ENCODE results near the gene RYR2. TPM values are rescaled to one million over a fixed set of nuclear protein-coding genes. Genes with fewer than 3 reads are reported as not detected.

Gene RYR2
- total and polyA plus RNA-seq, 8 donors = 0.25 to 33.5 (median 2.5) TPM

DNA sequence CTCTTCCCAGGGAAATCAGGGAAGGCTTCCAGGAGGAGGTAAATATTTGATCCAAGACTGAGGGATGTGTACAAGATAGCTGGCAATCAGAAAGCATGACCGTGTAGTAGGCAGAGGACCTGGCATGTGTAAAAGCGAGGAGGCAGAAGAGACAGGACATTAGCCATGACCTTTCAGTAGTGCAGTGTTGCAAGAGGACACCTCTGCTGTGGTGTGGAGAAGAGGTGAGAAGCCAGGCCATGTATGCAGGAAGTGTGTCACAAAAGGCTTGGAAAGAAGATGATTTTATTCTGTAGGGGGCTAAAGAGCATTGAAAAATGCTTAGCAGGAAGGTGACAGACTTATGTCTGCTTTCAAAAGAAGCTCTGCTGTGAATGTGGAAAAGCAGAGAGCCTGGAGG, 467.8 kb downstream of the RYR2 start:
- intact Hi-C loops (cut with DNase I; ENCODE audit: low total_unique reads) = no loop called here
- Histone ChIP-seq H3K27ac (no peak overlapping the region), H3K27me3 (no peaks in the 10 kb centered on the region), H3K4me3 (no peak overlapping the region), H3K36me3 (peaks cover 0 to 7% (median 0%) of the 10 kb centered on the region in 4 donors), H3K9me3 (no peaks in the 10 kb centered on the region), H3K4me1 (no peaks in the 10 kb centered on the region)
- TF ChIP-seq POLR2AphosphoS5 (IDR thresholded peaks at IDR 0.05) = no peak
- no peak for TF ChIP-seq POLR2A (IDR thresholded peaks at IDR 0.05)
- no peak for TF ChIP-seq EP300 (IDR thresholded peaks at IDR 0.05)
- TF ChIP-seq, protein P1, sequence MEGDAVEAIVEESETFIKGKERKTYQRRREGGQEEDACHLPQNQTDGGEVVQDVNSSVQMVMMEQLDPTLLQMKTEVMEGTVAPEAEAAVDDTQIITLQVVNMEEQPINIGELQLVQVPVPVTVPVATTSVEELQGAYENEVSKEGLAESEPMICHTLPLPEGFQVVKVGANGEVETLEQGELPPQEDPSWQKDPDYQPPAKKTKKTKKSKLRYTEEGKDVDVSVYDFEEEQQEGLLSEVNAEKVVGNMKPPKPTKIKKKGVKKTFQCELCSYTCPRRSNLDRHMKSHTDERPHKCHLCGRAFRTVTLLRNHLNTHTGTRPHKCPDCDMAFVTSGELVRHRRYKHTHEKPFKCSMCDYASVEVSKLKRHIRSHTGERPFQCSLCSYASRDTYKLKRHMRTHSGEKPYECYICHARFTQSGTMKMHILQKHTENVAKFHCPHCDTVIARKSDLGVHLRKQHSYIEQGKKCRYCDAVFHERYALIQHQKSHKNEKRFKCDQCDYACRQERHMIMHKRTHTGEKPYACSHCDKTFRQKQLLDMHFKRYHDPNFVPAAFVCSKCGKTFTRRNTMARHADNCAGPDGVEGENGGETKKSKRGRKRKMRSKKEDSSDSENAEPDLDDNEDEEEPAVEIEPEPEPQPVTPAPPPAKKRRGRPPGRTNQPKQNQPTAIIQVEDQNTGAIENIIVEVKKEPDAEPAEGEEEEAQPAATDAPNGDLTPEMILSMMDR (IDR thresholded peaks at IDR 0.05) = no peak
- 61 to 76% (median 71%) methylated on average over 2 of the region's 2 CpGs for WGBS, 5 donors
- DNase-seq = no peak

DNA sequence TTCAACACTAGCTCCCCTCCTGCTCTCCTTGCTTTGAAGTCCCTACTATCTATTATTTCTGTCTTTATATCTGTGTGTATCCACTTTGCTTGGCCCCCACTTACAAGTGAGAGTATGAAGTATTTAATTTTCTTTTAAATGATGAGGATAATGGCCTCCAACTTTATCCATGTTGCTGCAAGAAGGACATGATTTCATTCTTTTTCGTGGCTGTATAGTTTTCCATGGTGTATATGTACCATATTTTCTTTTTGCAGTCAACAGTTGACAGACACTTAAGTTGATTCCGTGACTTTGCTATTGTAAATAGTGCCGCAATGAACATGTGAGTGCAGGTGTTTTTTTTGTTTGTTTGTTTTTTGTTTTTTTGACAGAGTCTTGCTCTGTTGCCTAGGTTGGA, 483.1 kb downstream of the RYR2 start:
- Histone ChIP-seq H3K4me1 (no peaks in the 10 kb centered on the region), H3K27me3 (no peaks in the 10 kb centered on the region), H3K9me3 (peaks cover 0 to 7% (median 0%) of the 10 kb centered on the region in 4 donors), H3K27ac (no peak overlapping the region), H3K36me3 (no peaks in the 10 kb centered on the region), H3K4me3 (no peak overlapping the region)
- no peak for DNase-seq
- 77 to 87% (median 80%) methylated on average over 3 of the region's 3 CpGs for WGBS, 5 donors
- TF ChIP-seq, protein P1 (IDR thresholded peaks at IDR 0.05) = no peak
- TF ChIP-seq EP300 (IDR thresholded peaks at IDR 0.05) (no peak), POLR2A (IDR thresholded peaks at IDR 0.05) (no peak)
- intact Hi-C loops (cut with DNase I; ENCODE audit: low total_unique reads) = no loop called here

DNA sequence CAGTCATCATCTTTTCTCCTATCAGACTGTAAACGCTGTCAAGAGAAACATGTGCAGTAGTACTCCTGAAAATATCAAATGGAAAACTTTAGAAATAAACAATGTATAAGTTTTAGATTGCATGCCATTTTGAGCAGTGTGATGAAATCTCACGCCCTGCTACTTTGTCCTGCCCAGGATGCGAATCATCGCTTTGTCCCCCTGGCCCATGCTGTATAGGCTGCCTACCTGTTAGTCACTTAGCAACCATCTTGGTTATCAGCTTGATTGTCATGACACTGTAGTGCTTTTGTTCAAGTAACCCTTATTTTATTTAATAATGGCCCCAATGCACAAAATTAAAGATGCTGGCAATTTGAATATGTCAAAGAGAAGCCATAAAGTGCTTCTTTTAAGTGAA, 485.8 kb downstream of the RYR2 start:
- intact Hi-C loops (cut with DNase I; ENCODE audit: low total_unique reads) = no loop called here
- Histone ChIP-seq H3K27ac (no peak overlapping the region), H3K36me3 (no peaks in the 10 kb centered on the region), H3K4me1 (no peaks in the 10 kb centered on the region), H3K9me3 (peaks cover 0 to 7% (median 0%) of the 10 kb centered on the region in 4 donors), H3K4me3 (no peak overlapping the region), H3K27me3 (no peaks in the 10 kb centered on the region)
- DNase-seq = no peak
- no peak for TF ChIP-seq POLR2AphosphoS5 (IDR thresholded peaks at IDR 0.05)
- TF ChIP-seq, protein P1 (IDR thresholded peaks at IDR 0.05) = no peak
- 65 to 84% (median 79%) methylated on average over 4 of the region's 4 CpGs for WGBS, 5 donors

DNA sequence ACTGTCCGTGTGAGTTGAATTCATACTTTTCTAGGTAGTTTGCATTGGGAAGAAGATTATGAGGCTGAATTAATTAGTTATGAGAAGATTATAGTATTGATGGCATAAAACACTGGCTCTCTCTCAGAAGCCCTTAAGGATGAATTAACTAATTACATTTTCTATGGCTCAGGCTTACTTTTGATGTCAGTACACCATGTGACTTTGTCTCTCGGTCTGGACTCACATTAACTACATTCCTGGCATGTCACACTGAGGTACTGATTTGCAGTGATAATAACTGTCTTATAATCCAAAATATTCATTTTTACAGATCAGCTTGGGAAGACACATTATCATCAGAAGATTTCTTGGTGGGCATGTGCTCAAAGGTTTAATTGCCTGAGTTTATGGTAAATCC, 486.6 kb downstream of the RYR2 start:
- DNase-seq = no peak
- H3K27me3 ChIP-seq = no peaks in the 10 kb centered on the region
- WGBS, 5 donors = 62 to 77% (median 72%) methylated on average over 2 of the region's 2 CpGs
- H3K4me1 ChIP-seq = no peaks in the 10 kb centered on the region
- intact Hi-C loops (cut with DNase I; ENCODE audit: low total_unique reads) = no loop called here
- TF ChIP-seq POLR2A (IDR thresholded peaks at IDR 0.05) (no peak), EP300 (IDR thresholded peaks at IDR 0.05) (no peak), POLR2AphosphoS5 (IDR thresholded peaks at IDR 0.05) (no peak)
- TF ChIP-seq, protein P1 (IDR thresholded peaks at IDR 0.05) = no peak
- no peak overlapping the region for H3K27ac ChIP-seq
- peaks cover 0 to 7% (median 0%) of the 10 kb centered on the region in 4 donors for H3K9me3 ChIP-seq
- H3K4me3 ChIP-seq = no peak overlapping the region
- H3K36me3 ChIP-seq = no peaks in the 10 kb centered on the region
